HCT116 (cell line): ENCODE measurements around the gene DAGLB. TPM values are rescaled to one million over a fixed set of nuclear protein-coding genes. Genes with fewer than 3 reads are reported as not detected.

Experiments used
- ATAC-seq: fragments of 200-7000 bp; cut with Tn5 transposase; 2 replicates; pipeline ENCODE4 v1.9.1; 2020; ENCODE audit warnings: mild to moderate bottlenecking, moderate library complexity
- Bru-seq: library from RNA; stranded (reverse); fragments of 400-500 nt; gene quantifications from one replicate; lab custom pipeline; 2021; lab: Mats Ljungman, UMichigan
- BruChase-seq, 2 experiments: library from RNA; stranded (reverse); fragments of 400-500 nt; gene quantifications; one replicate each; lab custom pipeline; 2021; lab: Mats Ljungman, UMichigan
- BruUV-seq: library from RNA; stranded (reverse); fragments of 400-500 nt; replicated peaks from 2 replicates; lab custom pipeline; 2021; lab: Mats Ljungman, UMichigan
- CTCF ChIA-PET: fragments of 300-600 bp; sonication (Branson Sonifier 250); formaldehyde crosslinking; loops from one replicate; lab custom pipeline; 2021; ENCODE audit warnings: antibody characterized with exemption; lab: Charles Lee
- POLR2A ChIA-PET: fragments of 300-600, 350-600 bp; sonication (Branson Sonifier 250); formaldehyde crosslinking; loops from one replicate; lab custom pipeline; 2021; ENCODE audit warnings: antibody characterized with exemption; lab: Charles Lee
- RAD21 ChIA-PET, 2 experiments: fragments of 300-600 bp; sonication (Branson Sonifier 250); formaldehyde crosslinking; loops; one replicate each; lab custom pipeline; 2023; ENCODE audit warnings: low total read pairs in 2 of 2; ENCODE audit not compliant: uncharacterized antibody in 2 of 2, unreplicated experiment in 2 of 2, low non-redundant PET in 1 of 2; lab: Charles Lee
- DNase-seq: peaks from one replicate; pipeline ENCODE4 v3.0.0-alpha.2; 2010; ENCODE audit warnings: low read depth, low spot score
- H2AFZ ChIP-seq: fragments of 200-600 bp; shearing (Covaris generic), sonication (generic); 2 replicates; pipeline ENCODE4 v1.6.1; 2017; ENCODE audit warnings: low read depth, mixed run types, mixed read lengths, antibody characterized with exemption, low read length; ENCODE audit not compliant: poor library complexity, severe bottlenecking
- H3K27ac ChIP-seq: 2 replicates; pipeline ENCODE4 v1.5.1; 2012; ENCODE audit warnings: low read depth, low read length
- H3K27me3 ChIP-seq: fragments of 200-600 bp; sonication (generic); 2 replicates; pipeline ENCODE4 v1.6.1; 2016; ENCODE audit warnings: mixed run types, low read length, mixed read lengths; ENCODE audit not compliant: insufficient read depth
- H3K36me3 ChIP-seq, 2 experiments: fragments of 200-500 bp in 1 of 2; fragments of 200-600 bp in 1 of 2; sonication (Bioruptor generic) in 1 of 2; sonication (generic) in 1 of 2; 2 replicates each; pipeline versions ENCODE4 v1.5.1 to v1.6.1; 2014 to 2016; ENCODE audit warnings: low read length in 2 of 2, inconsistent platforms in 1 of 2, mixed read lengths in 1 of 2, mixed run types in 1 of 2; ENCODE audit not compliant: insufficient read depth in 2 of 2, control insufficient read depth in 1 of 2
- H3K4me1 ChIP-seq, 2 experiments: fragments of 200-600 bp in 1 of 2; sonication (generic) in 1 of 2; 2 replicates each; pipeline versions ENCODE4 v1.5.1 to v1.6.1; 2012 to 2017; ENCODE audit warnings: low read length in 2 of 2, inconsistent platforms in 1 of 2, mild to moderate bottlenecking in 1 of 2, mixed read lengths in 1 of 2, mixed run types in 1 of 2, moderate library complexity in 1 of 2; ENCODE audit not compliant: insufficient read depth in 2 of 2, control insufficient read depth in 1 of 2
- H3K4me2 ChIP-seq: fragments of 200-600 bp; sonication (generic); 2 replicates; pipeline ENCODE4 v1.6.1; 2017; ENCODE audit warnings: mixed run types, low read length, mixed read lengths
- H3K4me3 ChIP-seq, 2 experiments: fragments of 200-600 bp in 1 of 2; sonication (generic) in 1 of 2; replicated peaks in 1 of 2; 2 replicates each; pipeline ENCODE4 v1.5.1; 2011 to 2016; ENCODE audit warnings: low read length in 2 of 2, control low read depth in 1 of 2, low read depth in 1 of 2, mild to moderate bottlenecking in 1 of 2, mixed read lengths in 1 of 2, mixed run types in 1 of 2
- H3K79me2 ChIP-seq: fragments of 200-600 bp; sonication (generic); 2 replicates; pipeline ENCODE4 v1.6.1; 2017; ENCODE audit warnings: mild to moderate bottlenecking, mixed run types, low read length, moderate library complexity, mixed read lengths; ENCODE audit not compliant: insufficient read depth
- H3K9ac ChIP-seq: fragments of 200-600 bp; sonication (generic); 2 replicates; pipeline ENCODE4 v1.6.1; 2016; ENCODE audit warnings: low read length, mixed read lengths
- H3K9me2 ChIP-seq: fragments of 200-600 bp; sonication (generic), shearing (Covaris generic); 2 replicates; pipeline ENCODE4 v1.6.1; 2017; ENCODE audit warnings: mixed run types, mild to moderate bottlenecking, moderate library complexity; ENCODE audit not compliant: insufficient read depth
- H3K9me3 ChIP-seq, 2 experiments: fragments of 200-500 bp in 1 of 2; fragments of 200-600 bp in 1 of 2; sonication (Bioruptor generic) in 1 of 2; sonication (generic) in 1 of 2; 2 replicates each; pipeline ENCODE4 v1.6.1; 2014 to 2017; ENCODE audit warnings: low read length in 2 of 2, mixed read lengths in 2 of 2, inconsistent platforms in 1 of 2, low read depth in 1 of 2, mild to moderate bottlenecking in 1 of 2, mixed run types in 1 of 2, moderate library complexity in 1 of 2; ENCODE audit not compliant: control insufficient read depth in 1 of 2, insufficient read depth in 1 of 2
- H4K20me1 ChIP-seq: fragments of 200-600 bp; sonication (generic), shearing (Covaris generic); 2 replicates; pipeline ENCODE4 v1.6.1; 2017; ENCODE audit warnings: mixed run types, mild to moderate bottlenecking, moderate library complexity; ENCODE audit not compliant: insufficient read depth
- ATF3 ChIP-seq: IDR thresholded peaks from 2 replicates; pipeline ENCODE4 v1.6.1; 2012
- CBX3 ChIP-seq: IDR thresholded peaks from 2 replicates; pipeline ENCODE4 v1.6.1; 2012; ENCODE audit warnings: low read depth
- CEBPB ChIP-seq: IDR thresholded peaks from 2 replicates; pipeline ENCODE4 v1.6.1; 2012; ENCODE audit warnings: low read depth
- CTCF ChIP-seq, 3 experiments: fragments of 200-600 bp in 1 of 3; sonication (generic) in 1 of 3; IDR thresholded peaks in 2 of 3; conservative IDR thresholded peaks in 1 of 3; 2 replicates each; pipeline ENCODE4 v1.5.1; 2012 to 2017; ENCODE audit warnings: low read depth in 2 of 3, low read length in 2 of 3, antibody characterized with exemption in 1 of 3, borderline replicate concordance in 1 of 3, control low read depth in 1 of 3, mild to moderate bottlenecking in 1 of 3, mixed read lengths in 1 of 3, mixed run types in 1 of 3, moderate library complexity in 1 of 3; ENCODE audit not compliant: insufficient read depth in 1 of 3
- EGR1 ChIP-seq: IDR thresholded peaks from 2 replicates; pipeline ENCODE4 v1.6.1; 2012; ENCODE audit warnings: low read depth
- ELF1 ChIP-seq: IDR thresholded peaks from 2 replicates; pipeline ENCODE4 v1.6.1; 2012; ENCODE audit warnings: low read depth, borderline replicate concordance
- EZH2 ChIP-seq: fragments of 200-600 bp; sonication (generic); IDR thresholded peaks from 2 replicates; pipeline ENCODE4 v1.6.1; 2017; ENCODE audit warnings: antibody characterized with exemption, mixed run types
- FOSL1 ChIP-seq: IDR thresholded peaks from 2 replicates; pipeline ENCODE4 v1.6.1; 2012; ENCODE audit warnings: low read depth
- JUND ChIP-seq: IDR thresholded peaks from 2 replicates; pipeline ENCODE4 v1.6.1; 2012
- MAX ChIP-seq: IDR thresholded peaks from 2 replicates; pipeline ENCODE4 v1.6.1; 2012
- POLR2A ChIP-seq: IDR thresholded peaks from 2 replicates; pipeline ENCODE4 v1.7.0; 2011; ENCODE audit warnings: borderline replicate concordance; ENCODE audit not compliant: insufficient read depth, insufficient read length; ENCODE audit errors: extremely low read depth
- POLR2AphosphoS5 ChIP-seq: IDR thresholded peaks from 2 replicates; pipeline ENCODE4 v1.6.1; 2011; ENCODE audit warnings: mild to moderate bottlenecking, low read depth, low read length, moderate library complexity
- RAD21 ChIP-seq: IDR thresholded peaks from 2 replicates; pipeline ENCODE4 v1.6.1; 2012; ENCODE audit warnings: low read depth, mild to moderate bottlenecking
- REST ChIP-seq: IDR thresholded peaks from 2 replicates; pipeline ENCODE4 v1.6.1; 2012; ENCODE audit warnings: low read depth
- SRF ChIP-seq: IDR thresholded peaks from 2 replicates; pipeline ENCODE4 v1.6.1; 2012; ENCODE audit warnings: low read depth
- YY1 ChIP-seq: IDR thresholded peaks from 2 replicates; pipeline ENCODE4 v1.6.1; 2011; ENCODE audit warnings: low read length, low read depth, moderate library complexity, mild to moderate bottlenecking; ENCODE audit not compliant: insufficient replicate concordance; ENCODE audit errors: extremely low read depth
- ZBTB33 ChIP-seq: IDR thresholded peaks from 2 replicates; pipeline ENCODE4 v1.6.1; 2011; ENCODE audit warnings: mild to moderate bottlenecking, low read length, moderate library complexity; ENCODE audit not compliant: insufficient replicate concordance; ENCODE audit errors: extremely low read depth
- intact Hi-C: fragments of 100-400 bp; cut with micrococcal nuclease; formaldehyde crosslinking; loops from 2 replicates; pipeline ENCODE4 v1.10.0; 2022
- long read RNA-seq: library from polyadenylated mRNA; unstranded; transcript quantifications from one replicate; pipeline ENCODE4 v2.0.0, GENCODE V29; 2021; ENCODE audit not compliant: unreplicated experiment
- polyA plus RNA-seq: library from polyadenylated mRNA; unstranded; fragments of >200 nt; gene quantifications from 2 replicates; pipeline ENCODE4 v1.2.1, GENCODE V29; 2012; ENCODE audit warnings: missing spikeins
- total RNA-seq: library from RNA; stranded (reverse); gene quantifications from one replicate; pipeline ENCODE4 v1.2.1, GENCODE V29; 2021; ENCODE audit not compliant: unreplicated experiment

DAGLB gene
- 30.2 TPM for total RNA-seq
- polyA plus RNA-seq: 17.1 and 18.3 TPM in 2 replicates
- percentile 76 among the genes with signal in this experiment for Bru-seq, nascent RNA
- BruChase-seq, experiment 1, labeled RNA remaining after a 6-hour chase: percentile 66 among the genes with signal in this experiment
- percentile 65 among the genes with signal in this experiment for BruChase-seq, experiment 2, labeled RNA remaining after a 2-hour chase
- long read RNA-seq, transcript DAGLB-201 (15 exons, 2,897 nt): major isoform, 26 of 50 reads
- long read RNA-seq, partial matches to known transcripts: 6 of 50 reads
- long read RNA-seq, other reads (novel, unspliced or antisense): 18 of 50 reads

- Histone ChIP-seq H3K79me2 (peaks cover 49% of the 10 kb centered on the region), H2AFZ (no peak within 1 kb of the TSS), H3K9me2 (no peaks in the 10 kb centered on the region), H3K4me3 (peak within 1 kb of the TSS; percentile 98 to 99), H3K4me1 (peaks cover 51 to 82% of the 10 kb centered on the region in 2 experiments), H3K36me3 (peaks cover 0 to 20% of the 10 kb centered on the region in 2 experiments; a peak in 2 of 4 replicates), H3K27ac (peak within 1 kb of the TSS; percentile 95), H3K27me3 (no peaks in the 10 kb centered on the region), H3K9me3 (no peaks in the 10 kb centered on the region), H4K20me1 (peaks cover 4% of the 10 kb centered on the region; the same call in 1 of the 2 replicates), H3K9ac (peak within 1 kb of the TSS; percentile 99), H3K4me2 (peak within 1 kb of the TSS; percentile 90)
- intact Hi-C loops: no loop called here
- CTCF ChIA-PET: interaction anchor here (1.1 to 1.5 kb wide), 2 partner anchors 11 to 15 kb away, joined by 3 read pairs; no protein-coding TSS in a partner anchor
- RAD21 ChIA-PET: no interaction called here
- DNase-seq (peak; percentile 79), ATAC-seq (peak; percentile 43)
- POLR2A ChIA-PET: interaction anchor here (0.7 to 1.2 kb wide), 7 partner anchors 8 to 88 kb away, joined by 3 to 8 read pairs (median 5); no protein-coding TSS in a partner anchor
- BruUV-seq: no TSS peak
- TF ChIP-seq YY1 (no peak), ATF3 (no peak), MAX (no peak), REST (no peak), CTCF (IDR thresholded peaks at IDR 0.05 in 2 of 3, conservative IDR thresholded peaks at IDR 0.05 in 1 of 3; ENCODE audit: borderline replicate concordance in 1 of 3, insufficient read depth in 1 of 3, low read depth in 2 of 3, low read length in 2 of 3) (no peak), POLR2A (peak; percentile 79), EZH2 (no peak), FOSL1 (no peak), RAD21 (no peak), JUND (no peak), ELF1 (no peak), ZBTB33 (no peak), CBX3 (no peak), SRF (no peak), POLR2AphosphoS5 (peak; percentile 93), CEBPB (no peak), EGR1 (no peak)
Measured at GRCh38 chr7:6447581-6448199, at the start of gene DAGLB. Gene DAGLB, minus strand, starts transcription at chr7:6447954. Its CDS starts 112 bp downstream, at chr7:6447842.
